GM18870 (cell line): ENCODE measurements around the gene DBNDD2.

Experiments
- ATAC-seq: cut with Tn5 transposase; IDR thresholded peaks from one replicate; pipeline ENCODE4 v1.9.1; 2021; ENCODE audit warnings: moderate library complexity; ENCODE audit not compliant: unreplicated experiment

Gene DBNDD2

GRCh38 chr20:45377269-45377668 lies 30.8 kb upstream of the DBNDD2 start:
- ATAC-seq: no peak

GRCh38 chr20:45378191-45378590 lies 29.9 kb upstream of the DBNDD2 start, which contains the start of gene TP53TG5:
Gene TP53TG5, minus strand, starts transcription at chr20:45378325. Its CDS starts 89 bp downstream, at chr20:45378236.
- ATAC-seq: no peak

- ATAC-seq: no peak
These were observed 20.8 kb upstream of the DBNDD2 start for GRCh38 chr20:45387274-45387673.

GRCh38 chr20:45390931-45391330 lies 17.2 kb upstream of the DBNDD2 start:
- ATAC-seq: no peak

- no peak for ATAC-seq
These were observed 16.5 kb upstream of the DBNDD2 start for GRCh38 chr20:45391559-45391958.

- ATAC-seq: no peak
These were observed 15.4 kb upstream of the DBNDD2 start for GRCh38 chr20:45392733-45393132.

- no peak for ATAC-seq
These were observed 13.6 kb upstream of the DBNDD2 start for GRCh38 chr20:45394221-45395113.

- no peak for ATAC-seq
These were observed 13.0 kb upstream of the DBNDD2 start for GRCh38 chr20:45395114-45395415.

GRCh38 chr20:45399018-45399417 lies 9.1 kb upstream of the DBNDD2 start:
- ATAC-seq: no peak

GRCh38 chr20:45400346-45401031 lies 7.6 kb upstream of the DBNDD2 start:
- no peak for ATAC-seq

GRCh38 chr20:45402946-45403345 lies 5.1 kb upstream of the DBNDD2 start:
- ATAC-seq: no peak

GRCh38 chr20:45404438-45404837 lies 3.7 kb upstream of the DBNDD2 start:
- no peak for ATAC-seq

GRCh38 chr20:45405571-45406259 lies 2.4 kb upstream of the DBNDD2 start:
- ATAC-seq: no peak

GRCh38 chr20:45406260-45407066 lies 1.6 kb upstream of the DBNDD2 start:
- ATAC-seq: no peak

GRCh38 chr20:45407067-45407745 lies 883 bp upstream of the DBNDD2 start:
- ATAC-seq: no peak

GRCh38 chr20:45408646-45409213 lies 641 bp downstream of the DBNDD2 start:
- no peak for ATAC-seq

- ATAC-seq: no peak
These were observed 1.6 kb downstream of the DBNDD2 start for GRCh38 chr20:45409521-45410272.

GRCh38 chr20:45410887-45411286 lies 2.8 kb downstream of the DBNDD2 start:
- ATAC-seq: no peak

- no peak for ATAC-seq
These were observed 4.6 kb downstream of the DBNDD2 start for GRCh38 chr20:45412653-45413052.
